AG04449 (cell line): Measurements from ENCODE around the gene GRIK2.

Experiments used
- CTCF ChIA-PET: fragments of 350-600 bp; formaldehyde crosslinking; extraction: SDS; loops from one replicate; lab custom pipeline; 2021; ENCODE audit warnings: antibody characterized with exemption; lab: Yijun Ruan, JAX
- POLR2A ChIA-PET: fragments of 400-600, 350-600 bp; formaldehyde crosslinking; extraction: SDS; loops from one replicate; lab custom pipeline; 2020; ENCODE audit warnings: antibody characterized with exemption, inconsistent platforms; lab: Yijun Ruan, JAX
- DNase-seq: peaks from one replicate; pipeline ENCODE4 v3.0.0-alpha.2; 2010; ENCODE audit warnings: low read depth, low spot score
- H3K4me3 ChIP-seq: 2 replicates; pipeline ENCODE4 v1.5.1; 2011; ENCODE audit warnings: low read depth, mild to moderate bottlenecking, control low read depth, low read length
- CTCF ChIP-seq: IDR thresholded peaks from one replicate; pipeline ENCODE4 v1.5.1; 2011; ENCODE audit warnings: mild to moderate bottlenecking, moderate library complexity, low read length, control low read depth, inconsistent platforms; ENCODE audit not compliant: insufficient read depth; ENCODE audit errors: missing control alignments

GRIK2 gene

GRCh38 chr6:101719521-101719920 is 326.0 kb downstream of the GRIK2 start:
- no peak for DNase-seq
- TF ChIP-seq CTCF = no peak
- ChIA-PET CTCF (no interaction called here), POLR2A (no interaction called here)
- no peak overlapping the region for H3K4me3 ChIP-seq

GRCh38 chr6:101722471-101722870 is 329.0 kb downstream of the GRIK2 start:
- H3K4me3 ChIP-seq = no peak overlapping the region
- ChIA-PET CTCF (no interaction called here), POLR2A (no interaction called here)
- DNase-seq = no peak
- no peak for TF ChIP-seq CTCF

GRCh38 chr6:101722991-101723579 is 329.6 kb downstream of the GRIK2 start:
- TF ChIP-seq CTCF = no peak
- POLR2A ChIA-PET = no interaction called here
- DNase-seq = peak; percentile 88
- CTCF ChIA-PET = no interaction called here
- no peak overlapping the region for H3K4me3 ChIP-seq

- no peak overlapping the region for H3K4me3 ChIP-seq
- DNase-seq = no peak
- CTCF ChIA-PET = no interaction called here
- POLR2A ChIA-PET = no interaction called here
- no peak for TF ChIP-seq CTCF
Observed at GRCh38 chr6:101728388-101728787, 334.9 kb downstream of the GRIK2 start.

- CTCF ChIA-PET = no interaction called here
- no peak for TF ChIP-seq CTCF
- POLR2A ChIA-PET = no interaction called here
- DNase-seq = no peak
- H3K4me3 ChIP-seq = no peak overlapping the region
Observed at GRCh38 chr6:101728956-101729355, 335.4 kb downstream of the GRIK2 start.

- ChIA-PET POLR2A (no interaction called here), CTCF (interaction anchor here (1.0 kb wide), 2 partner anchors 10 to 11 kb away, joined by 3 read pairs; no protein-coding TSS in a partner anchor)
- H3K4me3 ChIP-seq = no peak overlapping the region; the same call in 1 of the 2 replicates
- no peak for TF ChIP-seq CTCF
- no peak for DNase-seq
Observed at GRCh38 chr6:101730954-101731353, 337.4 kb downstream of the GRIK2 start.
